Neural progenitor cell (in vitro differentiated cells): ENCODE measurements around the gene SLIT1.

Source experiments
- CTCF ChIP-seq: fragments of 200-600 bp; sonication (generic); IDR thresholded peaks from 2 replicates; pipeline ENCODE4 v1.5.1; 2017; ENCODE audit warnings: antibody characterized with exemption, mild to moderate bottlenecking
- EZH2phosphoT487 ChIP-seq: fragments of 200-600 bp; sonication (generic); IDR thresholded peaks from 2 replicates; pipeline ENCODE4 v1.6.1; 2017; ENCODE audit warnings: antibody characterized with exemption

GRCh38 chr10:97178074-97178473 lies 7.7 kb downstream of the SLIT1 start:
- no peak for TF ChIP-seq CTCF
- TF ChIP-seq EZH2phosphoT487: no peak
